HepG2 (cell line): ENCODE data around the gene TMUB1. TPM values are rescaled to one million over a fixed set of nuclear protein-coding genes. Genes with fewer than 3 reads are reported as not detected.

Source experiments
- BRD4 ChIP-seq: sonication (generic); formaldehyde crosslinking; IDR thresholded peaks from 2 replicates; pipeline ENCODE4 v1.4.0; 2020; ENCODE audit warnings: missing genetic modification reagents
- FOXA1 ChIP-seq, 2 experiments: fragments of 450-650 bp in 1 of 2; sonication (generic) in 1 of 2; formaldehyde crosslinking in 1 of 2; IDR thresholded peaks; 2 replicates each; pipeline versions ENCODE4 v1.4.0 to v1.6.1; 2016 to 2020; ENCODE audit warnings: missing genetic modification reagents in 1 of 2
- FOXP1 ChIP-seq, 2 experiments: fragments of 450-650 bp in 1 of 2; IDR thresholded peaks; 2 replicates each; pipeline ENCODE4 v1.6.1; 2017 to 2018; ENCODE audit warnings: antibody characterized with exemption in 1 of 2
- HNF4A ChIP-seq: sonication (generic); formaldehyde crosslinking; IDR thresholded peaks from 2 replicates; pipeline ENCODE4 v1.4.0; 2020; ENCODE audit warnings: missing genetic modification reagents
- MAX ChIP-seq: IDR thresholded peaks from 2 replicates; pipeline ENCODE4 v1.6.1; 2012; ENCODE audit warnings: inconsistent platforms
- PAXIP1 ChIP-seq: sonication (generic); formaldehyde crosslinking; conservative IDR thresholded peaks from 2 replicates; pipeline ENCODE4 v1.4.0; 2020; ENCODE audit warnings: mild to moderate bottlenecking, missing genetic modification reagents, moderate library complexity
- SP5 ChIP-seq: IDR thresholded peaks from 2 replicates; pipeline ENCODE4 v1.6.1; 2016; ENCODE audit warnings: low read depth, borderline replicate concordance
- SSRP1 ChIP-seq: IDR thresholded peaks from 2 replicates; pipeline ENCODE4 v1.6.1; 2016; ENCODE audit warnings: control low read depth
- THAP11 ChIP-seq: IDR thresholded peaks from 2 replicates; pipeline ENCODE4 v1.6.1; 2016; ENCODE audit warnings: missing biosample characterization, missing genetic modification reagents
- TRAFD1 ChIP-seq: sonication (generic); formaldehyde crosslinking; IDR thresholded peaks from 2 replicates; pipeline ENCODE4 v1.5.1; 2020; ENCODE audit warnings: missing genetic modification reagents, mild to moderate bottlenecking, borderline replicate concordance
- ZBTB2 ChIP-seq: sonication (generic); formaldehyde crosslinking; IDR thresholded peaks from 2 replicates; pipeline ENCODE4 v1.8.0; 2022; ENCODE audit warnings: low read depth, missing genetic modification reagents
- ZKSCAN5 ChIP-seq: sonication (generic); formaldehyde crosslinking; IDR thresholded peaks from 2 replicates; pipeline ENCODE4 v1.5.1; 2020; ENCODE audit warnings: mild to moderate bottlenecking, missing genetic modification reagents
- ZNF317 ChIP-seq: sonication (generic); formaldehyde crosslinking; IDR thresholded peaks from 2 replicates; pipeline ENCODE4 v1.5.0; 2020; ENCODE audit warnings: mild to moderate bottlenecking, missing genetic modification reagents
- ZNF431 ChIP-seq: sonication (generic); formaldehyde crosslinking; IDR thresholded peaks from 2 replicates; pipeline ENCODE4 v1.9.0; 2022; ENCODE audit warnings: missing genetic modification reagents, low read depth, mild to moderate bottlenecking, borderline replicate concordance
- ZNF44 ChIP-seq: sonication (generic); formaldehyde crosslinking; IDR thresholded peaks from 2 replicates; pipeline ENCODE4 v1.5.1; 2020; ENCODE audit warnings: mild to moderate bottlenecking, missing genetic modification reagents
- ZNF574 ChIP-seq: sonication (generic); formaldehyde crosslinking; IDR thresholded peaks from 2 replicates; pipeline ENCODE4 v1.4.0; 2020; ENCODE audit warnings: missing genetic modification reagents
- ZNF761 ChIP-seq: sonication (generic); formaldehyde crosslinking; conservative IDR thresholded peaks from 2 replicates; pipeline ENCODE4 v1.4.0; 2020; ENCODE audit warnings: mild to moderate bottlenecking, missing genetic modification reagents
- ZNF777 ChIP-seq: sonication (generic); formaldehyde crosslinking; IDR thresholded peaks from 2 replicates; pipeline ENCODE4 v1.4.0; 2020; ENCODE audit warnings: missing genetic modification reagents
- ZNF788 ChIP-seq: sonication (generic); formaldehyde crosslinking; IDR thresholded peaks from 2 replicates; pipeline ENCODE4 v1.5.0; 2020; ENCODE audit warnings: mild to moderate bottlenecking, missing genetic modification reagents, borderline replicate concordance
- ZSCAN20 ChIP-seq: sonication (generic); formaldehyde crosslinking; IDR thresholded peaks from 2 replicates; pipeline ENCODE4 v1.4.0; 2020; ENCODE audit warnings: missing genetic modification reagents, mild to moderate bottlenecking, borderline replicate concordance
- polyA plus RNA-seq, 8 experiments: library from polyadenylated mRNA; depleted of rRNA in 3 of 8; stranded (reverse) in 7 of 8; unstranded in 1 of 8; fragments of >200 nt; fragmentation: Illumina TruSeq in 4 of 8; extraction: Trizol in 4 of 8; gene quantifications; 2 replicates each; pipeline versions ENCODE4 v1.2.1 to v1.2.3, GENCODE V29; 2011 to 2016; ENCODE audit warnings: low read depth in 4 of 8, missing spikeins in 1 of 8, mixed read lengths in 1 of 8; ENCODE audit not compliant: insufficient read depth in 1 of 8
- total RNA-seq, 5 experiments: library from RNA; depleted of rRNA; stranded (reverse); fragments of >200 nt; fragmentation: Illumina TruSeq; extraction: Trizol; gene quantifications; 2 replicates each; pipeline ENCODE4 v1.2.3, GENCODE V29; 2016; ENCODE audit warnings: low read depth in 1 of 5

Gene TMUB1
- total and polyA plus RNA-seq, 2 of the 13 experiments (the other 11 are each of a cell fraction or from before 2014, with no cell fraction given) = 44.8 to 51.6 TPM

- TF ChIP-seq ZNF574 (CRISPR knock-in tag) = peak; percentile 90
- TF ChIP-seq ZNF761 (CRISPR knock-in tag) = no peak
- TF ChIP-seq HNF4A (CRISPR knock-in tag) = no peak
- peak; percentile 99 for TF ChIP-seq THAP11 (CRISPR knock-in tag)
- TF ChIP-seq BRD4 (CRISPR knock-in tag) = no peak
- TF ChIP-seq SSRP1 (CRISPR knock-in tag) = no peak
- no peak for TF ChIP-seq FOXA1 (IDR thresholded peaks at IDR 0.05)
- no peak for TF ChIP-seq FOXA1 (CRISPR knock-in tag; IDR thresholded peaks at IDR 0.05)
- no peak for TF ChIP-seq ZSCAN20 (CRISPR knock-in tag)
- no peak for TF ChIP-seq FOXP1 (IDR thresholded peaks at IDR 0.05)
- TF ChIP-seq FOXP1 (CRISPR knock-in tag; IDR thresholded peaks at IDR 0.05) = no peak
- TF ChIP-seq MAX = no peak
- peak; percentile 14; the same call in 1 of the 2 replicates for TF ChIP-seq SP5
- no peak; the same call in 1 of the 2 replicates for TF ChIP-seq PAXIP1 (CRISPR knock-in tag)
- peak; percentile 60; the same call in 1 of the 2 replicates for TF ChIP-seq ZNF777 (CRISPR knock-in tag)
- TF ChIP-seq ZKSCAN5 = no peak
- TF ChIP-seq ZNF317 (CRISPR knock-in tag) = no peak
- peak; percentile 39; the same call in 1 of the 2 replicates for TF ChIP-seq ZNF788 (CRISPR knock-in tag)
- TF ChIP-seq ZNF431 (CRISPR knock-in tag) = no peak
- peak; percentile 92 for TF ChIP-seq ZBTB2 (CRISPR knock-in tag)
- TF ChIP-seq TRAFD1 (CRISPR knock-in tag) = no peak
- TF ChIP-seq ZNF44 (CRISPR knock-in tag) = no peak
Observed at GRCh38 chr7:151083071-151083823, at the start of gene TMUB1 (continued).
